Measurements from ENCODE around the gene RAD51B.

DNA sequence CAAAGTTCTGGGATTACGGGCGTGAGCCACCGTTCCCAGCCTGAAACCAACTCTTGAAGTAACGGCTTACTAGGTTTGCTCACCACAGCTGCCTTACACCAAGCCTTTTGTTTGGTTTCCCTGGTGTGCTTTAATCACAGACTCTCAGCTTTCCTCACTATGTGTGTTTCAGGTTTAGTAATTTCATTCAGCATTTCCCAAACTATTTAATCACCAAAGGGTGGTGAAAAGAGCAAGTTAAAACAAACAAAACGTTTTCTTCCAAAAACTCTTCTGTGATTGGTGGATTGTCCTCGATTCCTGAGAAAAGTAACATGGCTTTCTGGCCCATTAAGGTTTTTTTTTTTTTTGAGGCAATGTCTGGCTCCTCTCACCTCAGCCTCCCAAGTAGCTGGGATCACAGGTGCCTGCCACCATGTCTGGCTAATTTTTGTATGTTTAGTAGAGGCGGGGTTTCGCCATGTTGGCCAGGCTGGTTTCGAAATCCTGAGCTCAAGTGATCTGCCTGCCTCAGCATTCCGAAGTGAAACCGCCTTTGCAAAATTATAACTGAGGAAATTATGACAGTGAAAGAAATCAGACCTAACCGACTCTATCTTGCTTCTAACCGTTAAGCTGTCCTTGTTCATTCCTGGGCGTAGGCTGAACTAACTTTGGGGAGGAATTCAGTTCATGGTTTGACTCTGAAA is 1.7 kb upstream of the RAD51B start:
- TF ChIP-seq POLR2AphosphoS5 (IDR thresholded peaks at IDR 0.05; ENCODE audit: low read depth, low read length) (no peak), TAF1 (IDR thresholded peaks at IDR 0.05; ENCODE audit: borderline replicate concordance, low read depth, low read length) (no peak), POLR2A (IDR thresholded peaks at IDR 0.05; ENCODE audit: low read depth, low read length) (no peak)

Data from GM12892 (cell line).